ENCODE results near the gene OR7A10.

OR7A10 gene

GRCh38 chr19:14848822-14849221 lies at the start of gene OR7A10:
TSS of gene OR7A10 (minus strand) at chr19:14848922. CDS start at chr19:14841877, 7,045 bp downstream.
- DNase-seq (ENCODE audit: extremely low read depth, low read depth), result no peak
- TF ChIP-seq CTCF (IDR thresholded peaks at IDR 0.05; ENCODE audit: low read depth, low read length, missing control alignments), result no peak

GRCh38 chr19:14890643-14891379 lies 42.1 kb upstream of the OR7A10 start:
- no peak for DNase-seq (ENCODE audit: extremely low read depth, low read depth)
- TF ChIP-seq CTCF (IDR thresholded peaks at IDR 0.05; ENCODE audit: low read depth, low read length, missing control alignments), result no peak
- H3K4me3 ChIP-seq (replicated peaks; ENCODE audit: low read depth, low read length), result no peak overlapping the region

More at GRCh38 chr19:14848822-14849221, at the start of gene OR7A10:
- H3K4me3 ChIP-seq (replicated peaks; ENCODE audit: low read depth, low read length), result no peak within 1 kb of the TSS

- H3K4me3 ChIP-seq (replicated peaks; ENCODE audit: low read depth, low read length), result no peak overlapping the region
- no peak for DNase-seq (ENCODE audit: extremely low read depth, low read depth)
- no peak for TF ChIP-seq CTCF (IDR thresholded peaks at IDR 0.05; ENCODE audit: low read depth, low read length, missing control alignments)
Measured at GRCh38 chr19:14889994-14890642, 41.4 kb upstream of the OR7A10 start.

GRCh38 chr19:14886032-14886431 lies 37.3 kb upstream of the OR7A10 start, which contains the start of gene OR7A17:
TSS of gene OR7A17 (minus strand) at chr19:14886132. CDS start at chr19:14881355, 4,777 bp downstream.
- no peak within 1 kb of the TSS for H3K4me3 ChIP-seq (replicated peaks; ENCODE audit: low read depth, low read length)
- TF ChIP-seq CTCF (IDR thresholded peaks at IDR 0.05; ENCODE audit: low read depth, low read length, missing control alignments), result no peak
- DNase-seq (ENCODE audit: extremely low read depth, low read depth), result no peak

- peak; percentile 24 for TF ChIP-seq CTCF (IDR thresholded peaks at IDR 0.05; ENCODE audit: low read depth, low read length, missing control alignments)
- DNase-seq (ENCODE audit: extremely low read depth, low read depth), result no peak
- H3K4me3 ChIP-seq (replicated peaks; ENCODE audit: low read depth, low read length), result no peak overlapping the region
Measured at GRCh38 chr19:14871619-14872230, 23.0 kb upstream of the OR7A10 start.

GRCh38 chr19:14868497-14868896 lies 19.8 kb upstream of the OR7A10 start:
- TF ChIP-seq CTCF (IDR thresholded peaks at IDR 0.05; ENCODE audit: low read depth, low read length, missing control alignments), result no peak
- no peak for DNase-seq (ENCODE audit: extremely low read depth, low read depth)
- H3K4me3 ChIP-seq (replicated peaks; ENCODE audit: low read depth, low read length), result no peak overlapping the region
